Panc1 (cell line): ENCODE measurements around the gene CMYA5. TPM values are rescaled to one million over a fixed set of nuclear protein-coding genes. Genes with fewer than 3 reads are reported as not detected.

Experiments used
- ATAC-seq: fragments of 200-7000 bp; cut with Tn5 transposase; 2 replicates; pipeline ENCODE4 v1.9.1; 2020; ENCODE audit warnings: mild to moderate bottlenecking, moderate library complexity
- BruUV-seq: library from RNA; stranded (reverse); fragments of 400-500 nt; replicated peaks from 2 replicates; lab custom pipeline; 2021; lab: Mats Ljungman, UMichigan
- CTCF ChIA-PET: fragments of 300-600 bp; sonication (Branson Sonifier 250); formaldehyde crosslinking; loops from one replicate; lab custom pipeline; 2022; ENCODE audit warnings: antibody characterized with exemption; lab: Charles Lee
- POLR2A ChIA-PET: fragments of 300-600 bp; sonication (Branson Sonifier 250); formaldehyde crosslinking; loops from one replicate; lab custom pipeline; 2022; ENCODE audit warnings: antibody characterized with exemption; lab: Charles Lee
- DNase-seq: peaks from one replicate; pipeline ENCODE4 v3.0.0-alpha.2; 2010; ENCODE audit warnings: low read depth, low spot score
- H3K27ac ChIP-seq: 2 replicates; pipeline ENCODE4 v1.5.1; 2011; ENCODE audit warnings: mild to moderate bottlenecking, low read length, inconsistent platforms
- H3K27me3 ChIP-seq: fragments of 200-500 bp; sonication (Bioruptor generic); 2 replicates; pipeline ENCODE4 v1.6.0; 2014; ENCODE audit warnings: low read length, inconsistent platforms; ENCODE audit not compliant: control insufficient read depth, insufficient read depth
- H3K36me3 ChIP-seq: fragments of 200-500 bp; sonication (Bioruptor generic); 2 replicates; pipeline ENCODE4 v1.5.1; 2014; ENCODE audit warnings: inconsistent platforms, mild to moderate bottlenecking, low read length, moderate library complexity; ENCODE audit not compliant: control insufficient read depth, insufficient read depth
- H3K4me1 ChIP-seq: 2 replicates; pipeline ENCODE4 v1.5.1; 2011; ENCODE audit warnings: inconsistent platforms, mild to moderate bottlenecking, low read length, moderate library complexity; ENCODE audit not compliant: control insufficient read depth, insufficient read depth
- H3K4me3 ChIP-seq, 2 experiments: 2 replicates each; pipeline ENCODE4 v1.5.1; 2011 to 2012; ENCODE audit warnings: low read depth in 2 of 2, low read length in 2 of 2, mild to moderate bottlenecking in 2 of 2, inconsistent platforms in 1 of 2, moderate library complexity in 1 of 2
- H3K9me3 ChIP-seq: fragments of 200-500 bp; sonication (Bioruptor generic); 2 replicates; pipeline ENCODE4 v1.5.1; 2014; ENCODE audit warnings: low read depth, mild to moderate bottlenecking, inconsistent platforms, low read length, moderate library complexity; ENCODE audit not compliant: control insufficient read depth, insufficient read depth
- CTCF ChIP-seq: fragments of 450-650 bp; IDR thresholded peaks from 2 replicates; pipeline ENCODE4 v1.5.1; 2017; ENCODE audit warnings: mild to moderate bottlenecking
- POLR2AphosphoS5 ChIP-seq: IDR thresholded peaks from 2 replicates; pipeline ENCODE4 v1.6.1; 2012; ENCODE audit warnings: mild to moderate bottlenecking, low read depth, low read length, moderate library complexity
- REST ChIP-seq, 2 experiments: IDR thresholded peaks; 2 replicates each; pipeline ENCODE4 v1.6.1; 2011 to 2012; ENCODE audit warnings: low read depth in 2 of 2, control low read depth in 1 of 2, low read length in 1 of 2, mild to moderate bottlenecking in 1 of 2, moderate library complexity in 1 of 2; ENCODE audit not compliant: insufficient read depth in 1 of 2
- SIN3A ChIP-seq: IDR thresholded peaks from 2 replicates; pipeline ENCODE4 v1.6.1; 2012; ENCODE audit warnings: low read depth, mild to moderate bottlenecking, low read length, moderate library complexity, borderline replicate concordance; ENCODE audit not compliant: insufficient read depth
- TCF7L2 ChIP-seq: IDR thresholded peaks from 2 replicates; pipeline ENCODE4 v1.6.1; 2011; ENCODE audit warnings: mild to moderate bottlenecking, low read depth, low read length, inconsistent platforms
- in situ Hi-C: cut with HindIII; loops from 2 replicates; pipeline ENCODE4 v1.10.0; 2016; ENCODE audit warnings: low sequenced_read_pairs, low pct_unique_long_range_greater_than_20kb
- intact Hi-C: fragments of 100-400 bp; cut with micrococcal nuclease; formaldehyde crosslinking; loops from one replicate; pipeline ENCODE4 v1.10.0; 2022; ENCODE audit not compliant: unreplicated experiment
- total RNA-seq: library from RNA; stranded (reverse); gene quantifications from one replicate; pipeline ENCODE4 v1.2.1, GENCODE V29; 2021; ENCODE audit not compliant: unreplicated experiment

The CMYA5 gene
- total RNA-seq, 1 experiment from 2014 or later, result 0.31 TPM

DNA sequence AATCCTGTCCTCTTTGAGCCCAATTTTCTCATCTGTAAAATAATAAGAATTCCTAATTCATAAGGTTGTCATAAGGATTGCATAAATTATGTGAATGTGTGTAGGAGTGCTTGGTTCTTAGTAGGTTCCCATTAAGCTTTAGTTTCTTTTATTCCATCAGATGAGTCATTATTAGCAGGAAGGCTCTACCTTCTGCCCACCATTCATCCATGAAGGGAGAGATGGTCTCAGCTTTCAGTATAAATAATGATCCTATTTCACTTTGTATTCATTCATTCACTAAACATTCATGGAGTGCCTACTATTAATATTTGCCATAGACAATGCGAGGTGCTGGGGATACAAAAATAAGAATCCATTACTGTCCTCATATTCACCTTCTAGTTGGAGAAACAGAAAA lies 3.0 kb downstream of the CMYA5 start:
- DNase-seq (no peak), ATAC-seq (no peak)
- ChIA-PET CTCF (no interaction called here), POLR2A (interaction anchor here (0.7 kb wide), 1 partner anchor 812 kb away, joined by 7 read pairs; no protein-coding TSS in a partner anchor)
- H3K36me3 ChIP-seq, result no peaks in the 10 kb centered on the region
- BruUV-seq, result no TSS peak
- in situ Hi-C loops, result no loop called here
- no peaks in the 10 kb centered on the region for H3K4me1 ChIP-seq
- no peak overlapping the region for H3K4me3 ChIP-seq
- no peak for TF ChIP-seq SIN3A
- TF ChIP-seq POLR2AphosphoS5, result no peak
- no peak for TF ChIP-seq CTCF
- no peak for TF ChIP-seq TCF7L2
- no peak for TF ChIP-seq REST (IDR thresholded peaks at IDR 0.05; ENCODE audit: insufficient read depth in 1 of 2, low read depth in 2 of 2, low read length in 1 of 2)
- intact Hi-C loops, result no loop called here
- no peaks in the 10 kb centered on the region for H3K27me3 ChIP-seq
- H3K27ac ChIP-seq, result no peak overlapping the region
- H3K9me3 ChIP-seq, result no peaks in the 10 kb centered on the region

DNA sequence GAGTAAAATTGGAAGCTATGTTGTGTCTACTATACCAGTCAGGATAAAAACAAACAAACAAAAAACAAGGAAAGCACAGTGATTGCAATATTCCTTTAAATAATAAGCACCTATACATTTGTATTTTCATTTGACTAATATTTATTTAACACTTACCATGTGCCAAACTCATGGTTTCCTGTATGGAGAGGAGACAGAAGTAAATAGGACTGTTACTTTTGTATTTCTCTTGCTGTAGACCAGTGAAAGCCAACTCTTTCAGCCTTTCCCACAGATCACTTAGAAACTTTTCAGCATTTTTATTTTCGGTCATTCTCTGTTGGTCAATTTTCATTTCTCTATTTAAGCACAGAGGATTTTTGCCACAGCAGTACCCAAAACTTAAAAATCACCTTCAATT lies 4.5 kb downstream of the CMYA5 start:
- TF ChIP-seq POLR2AphosphoS5 (no peak), CTCF (no peak)
- Histone ChIP-seq H3K27me3 (no peaks in the 10 kb centered on the region), H3K4me3 (no peak overlapping the region), H3K27ac (no peak overlapping the region), H3K36me3 (no peaks in the 10 kb centered on the region), H3K9me3 (no peaks in the 10 kb centered on the region), H3K4me1 (no peaks in the 10 kb centered on the region)
- CTCF ChIA-PET, result no interaction called here
- ATAC-seq (no peak), DNase-seq (no peak)
- POLR2A ChIA-PET, result no interaction called here
- BruUV-seq, result no TSS peak
- intact Hi-C loops (no loop called here), in situ Hi-C loops (no loop called here)
